NCI-H2196 treated with DMSO at 0.1 percent for 48 hours (cell line): Measurements from ENCODE around the gene HS6ST2.
"Not testable (repeated sequence)": the region's sequence is repeated elsewhere in the genome, so short reads cannot be mapped to it uniquely, and the experiment has no call there.

ENCODE experiments used
- DNase-seq: peaks from one replicate; lab custom pipeline; 2025; ENCODE audit not compliant: unreplicated experiment; lab: John Stamatoyannopoulos, UW

HS6ST2 gene

GRCh38 chrX:132945055-132945599 lies 13.3 kb downstream of the HS6ST2 start:
- not testable (repeated sequence) for DNase-seq

- DNase-seq, result no peak
Measured at GRCh38 chrX:132940727-132941327, 17.6 kb downstream of the HS6ST2 start.

DNA sequence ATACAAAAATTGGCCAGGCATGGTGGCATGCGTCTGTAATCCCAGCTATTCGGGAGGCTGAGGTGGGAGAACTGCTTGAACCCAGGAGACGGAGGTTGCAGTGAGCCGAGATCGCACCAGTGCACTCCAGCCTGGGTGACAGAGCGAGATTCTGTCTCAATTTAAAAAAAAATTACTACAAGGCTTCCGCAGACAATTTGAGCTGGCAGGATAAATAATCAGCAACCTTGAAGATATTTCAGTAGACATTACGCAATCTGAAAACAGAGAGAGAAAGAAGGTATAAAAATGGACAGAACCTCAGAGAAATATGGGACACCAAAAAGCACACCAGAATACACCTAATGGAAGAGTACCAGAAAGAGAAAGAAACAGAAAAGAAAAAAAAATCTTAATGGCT lies 25.3 kb downstream of the HS6ST2 start:
- DNase-seq, result no peak

DNA sequence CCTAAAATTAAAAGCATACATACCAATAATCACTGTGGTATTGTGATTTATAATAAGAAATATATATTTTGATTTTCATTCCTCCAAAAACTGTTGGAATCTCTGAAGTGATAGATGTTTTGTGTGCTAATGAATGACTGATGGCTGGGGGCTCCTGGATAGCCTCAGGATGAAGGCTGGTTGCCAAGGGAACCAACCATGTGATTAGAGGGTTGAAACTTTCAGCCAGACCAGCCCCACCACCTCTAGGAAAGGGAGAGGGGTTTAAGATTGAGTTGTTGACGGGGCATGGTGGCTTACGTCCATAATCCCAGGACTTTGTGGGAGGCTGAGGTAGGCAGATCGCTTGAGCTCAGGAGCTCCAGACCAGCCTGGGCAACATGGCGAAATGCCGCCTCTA lies 34.0 kb downstream of the HS6ST2 start:
- no peak for DNase-seq

GRCh38 chrX:132918523-132918922 lies 39.9 kb downstream of the HS6ST2 start:
- DNase-seq, result no peak

- no peak for DNase-seq
Measured at GRCh38 chrX:132916349-132916748, 42.1 kb downstream of the HS6ST2 start.

- no peak for DNase-seq
Measured at GRCh38 chrX:132909643-132910042, 48.8 kb downstream of the HS6ST2 start.

DNA sequence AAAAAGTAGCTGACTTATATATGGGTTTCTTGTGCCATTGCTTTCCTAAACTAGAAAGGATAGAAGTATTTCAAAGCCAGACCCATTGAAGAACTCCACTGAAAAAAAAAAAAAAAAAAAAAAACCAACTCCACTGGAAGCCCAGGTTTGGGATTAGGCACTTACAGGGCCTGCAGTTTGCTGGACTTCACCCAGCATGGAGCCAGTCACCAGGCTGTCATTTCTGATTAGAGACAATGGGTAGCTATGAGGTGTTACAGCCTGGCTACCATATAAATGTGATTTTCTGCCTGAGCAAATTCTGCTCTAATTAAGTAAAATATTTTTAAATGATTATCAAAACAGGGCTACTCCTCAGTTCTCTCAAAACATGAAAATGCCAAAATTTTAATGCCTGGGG lies 49.5 kb downstream of the HS6ST2 start:
- no peak for DNase-seq

DNA sequence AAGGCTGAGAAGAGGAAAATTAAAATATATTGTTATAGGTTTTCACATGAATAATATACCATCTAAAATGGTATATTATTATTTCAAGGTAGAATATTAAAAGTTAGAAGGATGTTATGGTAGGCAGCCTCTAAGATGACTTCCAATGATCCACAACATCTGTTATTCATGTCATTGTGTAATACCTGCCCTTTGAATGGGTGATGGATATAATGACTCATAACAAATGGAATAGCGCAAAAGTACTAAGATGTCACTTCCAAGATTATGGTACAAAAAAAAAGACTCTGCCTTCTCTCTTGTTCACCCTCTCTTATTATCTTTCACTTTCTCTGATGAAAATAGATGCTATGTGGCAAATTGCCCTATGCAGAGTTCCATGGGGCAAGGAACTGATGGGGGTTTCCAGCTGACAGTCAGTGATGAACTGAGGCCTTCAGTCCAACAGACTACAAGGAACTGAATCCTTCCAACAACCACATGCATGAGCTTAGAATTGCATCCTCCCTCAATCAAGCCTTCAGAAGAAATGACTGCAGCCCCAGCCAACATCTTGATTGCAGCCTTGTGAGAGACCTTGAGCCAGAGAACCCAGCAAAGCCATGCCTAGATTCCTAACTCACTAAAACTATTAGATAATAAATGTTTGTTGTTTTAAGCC lies 57.7 kb downstream of the HS6ST2 start:
- no peak for DNase-seq

DNA sequence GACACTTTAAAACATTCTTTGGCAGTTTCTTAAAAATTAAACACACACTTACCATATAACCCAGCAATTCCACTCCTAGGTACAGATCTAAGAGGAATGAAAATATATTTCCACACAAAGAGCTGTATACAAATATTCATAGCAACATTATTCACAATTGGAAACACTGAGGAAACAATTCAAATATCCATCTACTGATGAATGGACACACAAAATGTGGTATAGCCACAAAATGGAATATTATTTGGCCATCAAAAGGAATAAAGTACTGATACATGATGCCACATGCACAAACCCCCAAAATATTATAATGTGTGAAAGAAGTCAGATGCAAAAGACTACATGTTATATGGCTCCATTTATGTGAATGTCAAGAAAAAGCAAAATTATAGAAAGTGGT lies 70.9 kb downstream of the HS6ST2 start:
- no peak for DNase-seq

DNA sequence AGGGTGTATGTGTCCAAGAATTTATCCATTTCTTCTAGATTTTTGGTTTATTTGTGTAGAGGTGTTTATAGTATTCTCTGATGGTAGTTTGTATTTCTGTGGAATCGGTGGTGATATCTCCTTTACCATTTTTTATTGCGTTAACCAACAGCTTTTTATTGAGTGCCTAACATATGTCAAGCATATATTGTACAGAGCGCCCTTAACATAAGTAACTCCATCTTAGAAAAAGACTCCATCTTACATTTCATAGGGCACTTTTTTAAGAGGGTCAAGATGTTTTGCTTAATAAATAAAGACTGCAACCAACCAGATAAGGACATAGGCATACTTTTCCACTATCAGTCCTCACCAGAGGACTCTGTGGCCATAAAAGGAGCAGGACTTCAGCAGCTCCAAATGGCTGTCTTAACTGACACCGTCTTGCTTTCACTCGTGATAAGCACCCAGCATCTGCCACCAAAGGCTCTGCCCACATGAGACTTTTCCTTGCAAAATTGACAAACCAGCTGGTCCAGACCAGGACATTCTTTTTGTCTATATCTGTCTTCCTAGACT lies 75.0 kb downstream of the HS6ST2 start:
- DNase-seq, result no peak

- not testable (repeated sequence) for DNase-seq
Measured at GRCh38 chrX:132880753-132881152, 77.7 kb downstream of the HS6ST2 start.

GRCh38 chrX:132877954-132878536 lies 80.4 kb downstream of the HS6ST2 start:
- DNase-seq, result no peak

- DNase-seq, result no peak
Measured at GRCh38 chrX:132876523-132877338, 81.7 kb downstream of the HS6ST2 start.

DNA sequence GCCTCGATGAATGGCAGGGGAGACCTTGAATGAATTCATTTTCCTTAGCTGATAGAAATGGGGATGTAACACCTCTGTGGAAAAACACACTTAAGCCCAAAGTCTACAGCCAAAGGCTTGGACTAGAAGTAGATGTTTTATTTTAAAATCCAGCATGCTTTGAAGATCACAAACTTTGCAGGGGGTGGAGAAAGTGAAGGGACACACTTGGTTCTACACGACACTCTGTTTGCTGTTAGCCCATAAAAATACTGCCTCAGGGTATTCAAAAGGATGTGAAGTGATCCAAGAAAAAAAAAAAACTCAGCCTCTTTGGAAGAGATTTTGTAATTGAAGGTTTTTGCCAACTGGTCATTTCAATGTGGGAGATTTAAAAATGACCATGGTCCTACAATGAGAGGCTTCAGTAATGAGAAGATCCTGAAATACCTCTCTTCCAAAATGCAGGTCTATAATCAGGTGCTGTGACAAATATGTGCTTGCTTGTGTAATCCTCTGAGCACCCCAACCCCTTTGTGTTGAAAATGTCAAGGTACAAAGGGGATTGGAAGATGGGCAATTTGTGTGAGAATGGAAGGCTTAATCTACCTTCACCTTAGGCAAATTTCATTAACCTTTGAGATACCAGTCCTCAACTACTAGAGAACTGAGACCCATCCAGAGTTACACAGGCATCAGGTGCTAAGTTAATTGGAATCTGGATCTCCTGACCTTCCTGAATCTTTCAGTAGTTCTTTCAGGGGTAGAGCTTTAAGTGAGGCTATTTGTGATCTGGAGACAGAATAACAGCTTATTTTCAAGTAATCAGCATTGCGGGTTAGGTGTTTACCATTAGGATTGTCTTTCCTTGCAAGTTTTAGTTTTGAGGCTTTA lies 82.5 kb downstream of the HS6ST2 start:
- DNase-seq, result no peak

DNA sequence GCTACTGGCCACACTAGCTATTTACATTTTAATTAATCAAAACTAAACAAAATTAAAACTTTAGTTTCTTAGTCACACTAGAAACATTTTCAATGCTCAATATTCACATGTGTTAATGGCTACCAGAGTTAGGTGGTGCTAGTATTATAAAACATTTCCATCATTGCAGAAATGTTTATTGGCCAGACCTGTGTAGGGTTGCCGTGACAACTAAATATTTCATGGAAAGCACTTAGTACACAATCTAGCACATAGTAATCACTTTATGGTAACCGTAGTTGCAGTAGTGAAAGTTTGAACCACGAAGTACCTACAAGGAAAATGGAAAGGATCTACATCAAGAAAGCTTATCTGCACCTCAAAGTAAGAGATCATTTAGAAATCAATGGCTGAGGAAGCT lies 95.9 kb downstream of the HS6ST2 start:
- no peak for DNase-seq

- no peak for DNase-seq
Measured at GRCh38 chrX:132861076-132861475, 97.4 kb downstream of the HS6ST2 start.

GRCh38 chrX:132860200-132860599 lies 98.2 kb downstream of the HS6ST2 start:
- no peak for DNase-seq

GRCh38 chrX:132858018-132858417 lies 100.4 kb downstream of the HS6ST2 start:
- DNase-seq, result no peak

DNA sequence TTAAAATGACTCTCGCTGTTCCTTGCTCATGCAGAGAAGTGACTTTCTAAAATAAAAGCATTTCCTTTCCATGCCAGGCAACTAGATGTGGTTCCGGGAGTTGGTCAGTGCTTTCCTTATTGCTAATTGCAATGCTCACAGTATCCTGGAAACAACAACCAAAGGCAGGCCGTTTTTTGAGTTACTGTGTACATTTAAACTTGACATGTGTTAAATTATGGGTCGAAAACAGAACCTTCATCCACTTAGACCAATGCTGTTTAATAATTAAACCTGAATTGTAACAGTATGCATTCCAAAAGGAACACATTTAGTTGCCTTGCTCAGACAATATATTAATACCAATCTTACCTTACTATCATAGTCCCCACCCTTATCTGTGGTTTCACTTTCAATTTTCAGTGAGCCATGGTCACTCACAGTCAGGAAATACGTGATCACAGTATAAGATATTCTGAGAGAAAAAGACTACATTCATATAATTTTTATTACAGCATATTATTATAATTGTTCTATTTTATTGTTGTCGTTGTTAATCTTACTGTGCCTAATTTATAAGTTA lies 102.6 kb downstream of the HS6ST2 start:
- DNase-seq, result no peak
